Kidney (tissue), 14 donors: ENCODE data around the gene NEDD9. TPM values are rescaled to one million over a fixed set of nuclear protein-coding genes. Genes with fewer than 3 reads are reported as not detected.

ENCODE experiments used
- DNase-seq, 5 donors: peaks; one replicate each; pipeline ENCODE4 v3.0.0-alpha.2; 2013 to 2020
- FAIRE-seq: peaks from 2 replicates; lab custom pipeline; 2012; peaks lifted over from hg19 to GRCh38; lab: Jason Lieb, UNC
- H3K27ac ChIP-seq, 2 donors: one replicate each; pipeline ENCODE4 v1.7.0; 2013; ENCODE audit warnings: low read depth in 2 of 2, low read length in 2 of 2, inconsistent platforms in 1 of 2
- H3K27me3 ChIP-seq: one replicate; pipeline ENCODE4 v1.7.1; 2013; ENCODE audit warnings: low read length, inconsistent platforms; ENCODE audit not compliant: control insufficient read depth, insufficient read depth
- H3K36me3 ChIP-seq, 3 donors: one replicate each; pipeline versions ENCODE4 v1.7.0 to v1.7.1; 2013; ENCODE audit warnings: low read length in 3 of 3, control low read depth in 1 of 3, inconsistent platforms in 1 of 3; ENCODE audit not compliant: insufficient read depth in 3 of 3, control insufficient read depth in 2 of 3
- H3K4me1 ChIP-seq, 3 donors: one replicate each; pipeline versions ENCODE4 v1.7.0 to v1.7.1; 2013; ENCODE audit warnings: low read length in 3 of 3, inconsistent platforms in 1 of 3, low read depth in 1 of 3; ENCODE audit not compliant: control insufficient read depth in 2 of 3, insufficient read depth in 2 of 3
- H3K4me3 ChIP-seq, 3 donors: one replicate each; pipeline versions ENCODE4 v1.7.0 to v1.8.1; 2013; ENCODE audit warnings: low read length in 3 of 3, control low read depth in 1 of 3, inconsistent platforms in 1 of 3
- H3K9ac ChIP-seq, 3 donors: one replicate each; pipeline versions ENCODE4 v1.7.0 to v1.7.1; 2013; ENCODE audit warnings: low read length in 3 of 3, control low read depth in 1 of 3, inconsistent platforms in 1 of 3
- H3K9me3 ChIP-seq, 3 donors: one replicate each; pipeline versions ENCODE4 v1.7.0 to v1.7.1; 2013; ENCODE audit warnings: low read length in 3 of 3, control low read depth in 1 of 3, inconsistent platforms in 1 of 3; ENCODE audit not compliant: control insufficient read depth in 2 of 3, insufficient read depth in 1 of 3
- CTCF ChIP-seq: IDR thresholded peaks from 3 replicates; pipeline ENCODE4 v1.5.1; 2012; ENCODE audit warnings: mild to moderate bottlenecking, moderate library complexity, borderline replicate concordance; ENCODE audit not compliant: insufficient read depth; ENCODE audit errors: extremely low read depth
- intact Hi-C: fragments of 100-400 bp; cut with DNase I; formaldehyde crosslinking; loops from one replicate; pipeline ENCODE4 v1.11.1; 2022
- polyA plus RNA-seq: library from polyadenylated mRNA; stranded (reverse); fragments of 350-450 nt; fragmentation: Illumina TruSeq; extraction: RNeasy Lipid Tissue Mini Kit (QIAGEN cat#74804); gene quantifications from one replicate; pipeline ENCODE4 v1.2.3, GENCODE V29; 2014; ENCODE audit warnings: low read depth, low replicate concordance; ENCODE audit not compliant: insufficient read depth
- total RNA-seq: library from RNA; stranded (reverse); fragmentation: NEBNext Ultra II Directional; extraction: Animal tissue kit (Norgen Biotek cat#: 25700); gene quantifications from one replicate; pipeline ENCODE4 v1.2.1, GENCODE V29; 2021
- donor health status: control.
- donor health status: control.
- donor health status: control.
- donor health status: control.
- donor health status: control.
- donor health status: DM: yes; HTN: yes; CAD: no.
- donor health status: Normal renal cell carcinoma (clear cell type).

Gene NEDD9
- total and polyA plus RNA-seq, 2 donors from 2014 or later = 19.2 to 101 TPM

GRCh38 chr6:11262242-11262641, 29.8 kb upstream of the NEDD9 start:
- H3K9ac ChIP-seq = no peak overlapping the region
- H3K27ac ChIP-seq = no peak overlapping the region
- H3K36me3 ChIP-seq = no peaks in the 10 kb centered on the region
- H3K4me3 ChIP-seq = no peak overlapping the region
- intact Hi-C loops = no loop called here
- no peaks in the 10 kb centered on the region for H3K9me3 ChIP-seq
- H3K27me3 ChIP-seq = no peaks in the 10 kb centered on the region
- peaks cover 5 to 22% (median 11%) of the 10 kb centered on the region in 3 donors for H3K4me1 ChIP-seq
- DNase-seq = no peak
- no peak for TF ChIP-seq CTCF
- FAIRE-seq = no peak

GRCh38 chr6:11260249-11261038, 28.0 kb upstream of the NEDD9 start:
- intact Hi-C loops = no loop called here
- FAIRE-seq = no peak
- Histone ChIP-seq H3K36me3 (no peaks in the 10 kb centered on the region), H3K4me1 (peaks cover 5 to 22% (median 11%) of the 10 kb centered on the region in 3 donors), H3K9me3 (no peaks in the 10 kb centered on the region), H3K27me3 (no peaks in the 10 kb centered on the region), H3K9ac (no peak overlapping the region), H3K27ac (no peak overlapping the region), H3K4me3 (no peak overlapping the region)
- no peak for TF ChIP-seq CTCF
- no peak for DNase-seq

GRCh38 chr6:11258260-11259237, 26.1 kb upstream of the NEDD9 start:
- H3K4me3 ChIP-seq = no peak overlapping the region
- no peak for TF ChIP-seq CTCF
- no peaks in the 10 kb centered on the region for H3K9me3 ChIP-seq
- FAIRE-seq = no peak
- no peaks in the 10 kb centered on the region for H3K27me3 ChIP-seq
- peak in 3 of 5 donors; percentile 53 to 86 (median 74) for DNase-seq
- intact Hi-C loops = no loop called here
- H3K36me3 ChIP-seq = no peaks in the 10 kb centered on the region
- H3K27ac ChIP-seq = no peak overlapping the region
- H3K4me1 ChIP-seq = peaks cover 5 to 18% (median 10%) of the 10 kb centered on the region in 3 donors
- no peak overlapping the region for H3K9ac ChIP-seq
